PFSK-1 (cell line): ENCODE measurements around the gene THSD4.

Experiments
- FOXP2 ChIP-seq: optimal IDR thresholded peaks from 2 replicates; pipeline ENCODE3; 2011; ENCODE audit warnings: borderline replicate concordance, control low read depth, inconsistent platforms; ENCODE audit not compliant: insufficient read depth; ENCODE audit errors: extremely low read length, extremely low read depth
- POLR2AphosphoS5 ChIP-seq: IDR thresholded peaks from 2 replicates; pipeline ENCODE4 v1.6.1; 2012; ENCODE audit warnings: low read depth, mild to moderate bottlenecking, control low read depth, low read length, moderate library complexity
- SIN3A ChIP-seq: IDR thresholded peaks from 2 replicates; pipeline ENCODE4 v1.6.1; 2012; ENCODE audit warnings: mild to moderate bottlenecking, low read length, moderate library complexity, borderline replicate concordance; ENCODE audit not compliant: insufficient read depth
- TAF1 ChIP-seq: IDR thresholded peaks from 2 replicates; pipeline ENCODE4 v1.6.1; 2012; ENCODE audit warnings: low read length, control low read depth, borderline replicate concordance; ENCODE audit not compliant: insufficient read depth
- TF ChIP-seq, protein P1 (sequence below), 2 experiments: IDR thresholded peaks; 2 replicates each; pipeline versions ENCODE4 v1.6.1 to v1.8.0; 2011 to 2012; ENCODE audit warnings: low read depth in 2 of 2, low read length in 2 of 2, control low read depth in 1 of 2, inconsistent platforms in 1 of 2, mild to moderate bottlenecking in 1 of 2, moderate library complexity in 1 of 2; ENCODE audit not compliant: insufficient read depth in 1 of 2

Gene THSD4

DNA sequence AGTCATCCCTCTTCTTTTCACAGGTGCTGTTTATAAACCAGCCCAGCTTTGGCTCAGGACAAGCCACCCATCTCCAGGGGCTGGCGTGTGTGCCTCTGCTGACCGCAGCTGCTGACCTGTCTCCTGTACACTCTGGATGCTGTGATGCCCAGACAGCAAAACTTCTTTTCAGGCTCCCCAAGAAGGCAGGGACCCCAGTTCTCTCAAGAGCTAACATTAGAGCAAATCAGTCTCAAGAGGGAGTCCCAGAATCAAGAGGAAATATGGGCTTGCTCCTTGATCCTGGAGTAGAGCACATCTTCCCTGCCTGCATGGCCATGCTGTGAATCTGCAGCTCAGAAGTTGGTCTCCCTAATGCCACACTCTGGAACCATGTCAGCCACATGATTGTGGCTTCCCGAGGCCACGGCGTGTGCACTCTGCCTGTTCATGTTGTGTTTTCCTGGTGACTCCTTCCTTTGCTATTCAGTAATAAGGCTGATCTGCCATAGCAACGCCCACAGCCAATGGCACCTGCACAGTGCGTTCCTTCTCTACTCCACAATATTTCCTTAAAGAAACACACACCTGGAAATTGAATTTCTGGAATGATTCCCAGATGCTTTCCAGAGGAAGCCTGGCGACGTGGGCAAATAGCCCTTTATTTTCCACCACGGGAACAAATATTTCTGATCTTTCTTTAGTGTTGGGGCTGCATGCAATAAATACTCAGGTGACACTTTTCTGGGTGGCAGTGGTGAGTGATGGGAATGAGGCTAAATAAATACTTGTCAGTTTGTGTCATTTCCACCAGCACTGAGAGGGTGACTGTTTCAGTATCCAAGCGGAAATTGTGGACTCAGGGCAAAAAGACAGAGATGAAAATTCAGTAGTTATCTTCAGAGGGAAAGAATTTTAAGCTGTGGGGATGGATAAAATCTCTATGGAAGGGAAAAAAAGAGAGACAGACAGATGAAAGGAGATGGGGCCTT, 21.9 kb upstream of the THSD4 start:
- TF ChIP-seq SIN3A = no peak
- no peak for TF ChIP-seq POLR2AphosphoS5
- TF ChIP-seq, protein P1, sequence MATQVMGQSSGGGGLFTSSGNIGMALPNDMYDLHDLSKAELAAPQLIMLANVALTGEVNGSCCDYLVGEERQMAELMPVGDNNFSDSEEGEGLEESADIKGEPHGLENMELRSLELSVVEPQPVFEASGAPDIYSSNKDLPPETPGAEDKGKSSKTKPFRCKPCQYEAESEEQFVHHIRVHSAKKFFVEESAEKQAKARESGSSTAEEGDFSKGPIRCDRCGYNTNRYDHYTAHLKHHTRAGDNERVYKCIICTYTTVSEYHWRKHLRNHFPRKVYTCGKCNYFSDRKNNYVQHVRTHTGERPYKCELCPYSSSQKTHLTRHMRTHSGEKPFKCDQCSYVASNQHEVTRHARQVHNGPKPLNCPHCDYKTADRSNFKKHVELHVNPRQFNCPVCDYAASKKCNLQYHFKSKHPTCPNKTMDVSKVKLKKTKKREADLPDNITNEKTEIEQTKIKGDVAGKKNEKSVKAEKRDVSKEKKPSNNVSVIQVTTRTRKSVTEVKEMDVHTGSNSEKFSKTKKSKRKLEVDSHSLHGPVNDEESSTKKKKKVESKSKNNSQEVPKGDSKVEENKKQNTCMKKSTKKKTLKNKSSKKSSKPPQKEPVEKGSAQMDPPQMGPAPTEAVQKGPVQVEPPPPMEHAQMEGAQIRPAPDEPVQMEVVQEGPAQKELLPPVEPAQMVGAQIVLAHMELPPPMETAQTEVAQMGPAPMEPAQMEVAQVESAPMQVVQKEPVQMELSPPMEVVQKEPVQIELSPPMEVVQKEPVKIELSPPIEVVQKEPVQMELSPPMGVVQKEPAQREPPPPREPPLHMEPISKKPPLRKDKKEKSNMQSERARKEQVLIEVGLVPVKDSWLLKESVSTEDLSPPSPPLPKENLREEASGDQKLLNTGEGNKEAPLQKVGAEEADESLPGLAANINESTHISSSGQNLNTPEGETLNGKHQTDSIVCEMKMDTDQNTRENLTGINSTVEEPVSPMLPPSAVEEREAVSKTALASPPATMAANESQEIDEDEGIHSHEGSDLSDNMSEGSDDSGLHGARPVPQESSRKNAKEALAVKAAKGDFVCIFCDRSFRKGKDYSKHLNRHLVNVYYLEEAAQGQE (IDR thresholded peaks at IDR 0.05; ENCODE audit: insufficient read depth in 1 of 2, low read depth in 2 of 2, low read length in 2 of 2) = no peak
- no peak for TF ChIP-seq TAF1
- TF ChIP-seq FOXP2 = no peak

DNA sequence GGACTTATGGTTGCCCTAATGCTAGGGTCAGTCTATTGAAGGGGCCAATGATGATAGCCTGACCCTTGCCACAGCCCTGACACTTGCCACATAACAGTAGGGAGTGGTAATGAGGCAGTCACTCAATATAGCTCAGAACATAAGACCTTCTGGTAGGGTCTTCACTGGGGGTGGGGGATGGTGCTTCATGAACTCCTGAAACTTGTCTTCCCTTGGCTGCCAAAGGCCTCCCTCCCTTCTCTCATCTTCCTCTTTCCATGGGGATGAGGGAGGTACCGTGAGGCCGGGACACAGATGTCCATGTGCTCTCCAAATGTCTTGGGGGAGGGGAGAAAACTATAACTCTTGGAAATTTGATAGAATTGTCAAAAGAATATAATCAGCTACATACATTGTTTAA, 21.1 kb upstream of the THSD4 start:
- TF ChIP-seq FOXP2 (no peak), TAF1 (no peak), SIN3A (no peak), POLR2AphosphoS5 (no peak)
- TF ChIP-seq, protein P1 (IDR thresholded peaks at IDR 0.05; ENCODE audit: insufficient read depth in 1 of 2, low read depth in 2 of 2, low read length in 2 of 2) = no peak

DNA sequence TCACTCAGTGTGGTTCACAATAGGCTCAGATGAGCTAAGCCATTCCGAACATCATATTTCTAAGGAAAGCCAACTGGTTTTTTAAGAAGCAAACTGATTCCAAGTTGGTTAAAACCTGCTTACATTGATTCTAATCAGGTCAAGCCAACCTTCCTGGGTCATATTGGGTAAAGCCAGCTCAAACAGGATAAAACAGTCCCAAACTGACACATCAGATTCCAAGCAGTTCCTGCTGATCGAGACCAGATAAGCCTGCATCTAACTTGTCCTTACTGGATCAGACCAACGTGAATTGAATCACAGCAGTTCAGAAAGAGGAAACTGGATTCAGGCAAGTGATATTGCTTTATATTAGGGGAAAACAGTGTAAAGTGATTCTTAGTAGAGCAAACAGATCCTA, 18.6 kb upstream of the THSD4 start:
- TF ChIP-seq POLR2AphosphoS5 (no peak), FOXP2 (no peak), TAF1 (no peak), SIN3A (no peak)

DNA sequence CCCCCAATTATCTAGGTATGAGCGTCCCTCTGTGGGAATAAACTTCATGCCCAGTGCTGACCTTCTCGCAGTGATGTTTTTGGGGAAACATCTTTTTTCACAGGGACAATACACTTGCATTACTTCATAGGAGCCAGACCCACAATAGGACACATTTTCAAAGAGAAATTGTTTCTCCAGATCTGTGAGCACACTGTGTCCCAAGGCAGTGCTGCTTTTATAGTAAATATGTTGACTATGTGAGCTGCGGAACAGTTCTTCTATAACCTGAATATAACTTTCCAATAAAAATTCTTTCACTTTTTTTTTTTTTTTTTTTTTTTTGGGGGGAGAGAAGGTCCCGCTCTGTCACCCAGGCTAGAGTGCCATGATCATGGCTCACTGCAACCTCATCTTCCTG, 17.4 kb upstream of the THSD4 start:
- TF ChIP-seq, protein P1 (IDR thresholded peaks at IDR 0.05; ENCODE audit: insufficient read depth in 1 of 2, low read depth in 2 of 2, low read length in 2 of 2) = no peak
- no peak for TF ChIP-seq FOXP2
- TF ChIP-seq SIN3A = no peak
- no peak for TF ChIP-seq TAF1
- TF ChIP-seq POLR2AphosphoS5 = no peak

DNA sequence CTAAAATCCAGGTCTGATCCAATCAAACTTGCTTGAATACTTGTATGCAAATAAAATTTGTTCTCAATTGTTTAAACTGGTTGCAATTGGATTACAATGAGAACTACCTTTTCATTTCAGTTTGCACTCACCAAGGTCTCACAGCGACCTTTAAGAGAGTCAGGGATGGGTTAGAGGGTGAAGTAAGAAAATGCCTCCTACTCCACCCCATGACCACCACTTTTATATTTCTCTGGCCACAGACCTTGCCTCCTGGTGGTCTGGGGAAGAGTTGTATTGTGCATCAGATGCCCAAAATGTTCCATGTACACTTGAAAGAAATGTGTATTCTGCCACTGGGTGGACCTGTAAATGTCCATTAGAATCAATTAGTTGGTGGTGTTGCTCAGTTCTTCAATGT, 16.4 kb upstream of the THSD4 start:
- TF ChIP-seq TAF1 (no peak), POLR2AphosphoS5 (no peak), SIN3A (no peak), FOXP2 (no peak)

DNA sequence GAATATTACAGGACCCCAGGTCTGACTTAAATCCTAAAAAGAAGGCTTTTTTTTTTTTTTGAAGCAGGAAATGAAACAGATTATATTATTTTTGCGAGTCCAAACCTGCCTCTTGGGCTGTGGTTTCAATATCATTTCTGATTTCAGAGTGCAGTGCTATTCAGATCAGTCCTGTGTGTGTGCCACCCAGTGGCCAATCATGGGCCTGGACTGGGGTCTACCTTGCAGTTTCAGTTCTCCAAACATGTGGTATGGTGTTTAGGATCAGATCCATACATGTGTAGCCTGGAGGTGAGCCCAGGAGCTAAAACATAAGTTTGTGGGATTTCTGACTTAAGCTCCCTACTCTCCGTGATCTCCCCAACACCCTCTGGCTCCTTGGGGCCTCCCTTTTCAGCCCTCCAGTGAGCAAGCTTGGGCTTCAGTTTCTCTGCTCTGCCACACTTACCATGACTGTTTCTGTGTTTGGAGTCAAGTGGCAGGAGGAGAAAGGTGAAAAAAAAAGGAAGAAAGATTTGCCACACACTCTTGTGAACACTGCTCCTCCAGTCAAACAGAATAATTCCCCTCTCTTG, 12.1 kb upstream of the THSD4 start:
- no peak for TF ChIP-seq SIN3A
- TF ChIP-seq POLR2AphosphoS5 = no peak
- TF ChIP-seq, protein P1 (IDR thresholded peaks at IDR 0.05; ENCODE audit: insufficient read depth in 1 of 2, low read depth in 2 of 2, low read length in 2 of 2) = no peak
- TF ChIP-seq TAF1 = no peak
- no peak for TF ChIP-seq FOXP2
